CD14-positive monocyte (primary cell): ENCODE measurements around the gene IPO11. TPM values are rescaled to one million over a fixed set of nuclear protein-coding genes. Genes with fewer than 3 reads are reported as not detected.

Experiments used
- DNase-seq, 3 donors: peaks; one replicate each; pipeline ENCODE4 v3.0.0-alpha.2; 2011 to 2022
- H2AFZ ChIP-seq: 2 replicates; pipeline ENCODE4 v1.6.0; 2012; ENCODE audit warnings: mild to moderate bottlenecking, low read depth, low read length, inconsistent platforms; ENCODE audit not compliant: insufficient read depth, poor library complexity, severe bottlenecking
- H3K27ac ChIP-seq, 2 donors: 1 replicate in 1 of 2; 2 replicates in 1 of 2; pipeline ENCODE4 v1.5.1; 2012 to 2013; ENCODE audit warnings: low read length in 2 of 2, control low read depth in 1 of 2, inconsistent platforms in 1 of 2, low read depth in 1 of 2, mild to moderate bottlenecking in 1 of 2
- H3K27me3 ChIP-seq, 2 donors: one replicate each; pipeline versions ENCODE4 v1.6.0 to v1.6.1; 2011 to 2013; ENCODE audit warnings: low read length in 2 of 2; ENCODE audit not compliant: control insufficient read depth in 2 of 2, insufficient read depth in 2 of 2
- H3K36me3 ChIP-seq, 2 donors: replicated peaks in 1 of 2; 1 replicate in 1 of 2; 2 replicates in 1 of 2; pipeline versions ENCODE4 v1.5.1 to v1.6.1; 2012 to 2013; ENCODE audit warnings: low read length in 2 of 2, control low read depth in 1 of 2, inconsistent platforms in 1 of 2, mild to moderate bottlenecking in 1 of 2; ENCODE audit not compliant: insufficient read depth in 2 of 2, control insufficient read depth in 1 of 2
- H3K4me1 ChIP-seq, 2 donors: 1 replicate in 1 of 2; 2 replicates in 1 of 2; pipeline versions ENCODE4 v1.5.1 to v1.6.1; 2012 to 2013; ENCODE audit warnings: low read length in 2 of 2, control low read depth in 1 of 2, inconsistent platforms in 1 of 2, mild to moderate bottlenecking in 1 of 2, moderate library complexity in 1 of 2; ENCODE audit not compliant: insufficient read depth in 2 of 2, control insufficient read depth in 1 of 2
- H3K4me2 ChIP-seq: replicated peaks from 2 replicates; pipeline ENCODE3; 2012; ENCODE audit warnings: low read length, moderate library complexity, mild to moderate bottlenecking; ENCODE audit not compliant: poor library complexity, severe bottlenecking; ENCODE audit errors: extremely low read depth
- H3K4me3 ChIP-seq, 3 experiments: fragments of 200-600 bp in 1 of 3; sonication (generic) in 1 of 3; replicated peaks in 1 of 3; 1 replicate in 2 of 3; 2 replicates in 1 of 3; pipeline ENCODE4 v1.5.1; 2011 to 2013; ENCODE audit warnings: low read length in 3 of 3, mild to moderate bottlenecking in 3 of 3, control low read depth in 2 of 3, low read depth in 2 of 3, inconsistent platforms in 1 of 3, moderate library complexity in 1 of 3
- H3K79me2 ChIP-seq: 2 replicates; pipeline ENCODE4 v1.6.0; 2012; ENCODE audit warnings: mild to moderate bottlenecking, control low read depth, inconsistent platforms, low read length, moderate library complexity; ENCODE audit not compliant: insufficient read depth
- H3K9ac ChIP-seq: 2 replicates; pipeline ENCODE4 v1.6.0; 2017; ENCODE audit warnings: low read length, mild to moderate bottlenecking; ENCODE audit not compliant: insufficient read depth, poor library complexity, severe bottlenecking
- H3K9me3 ChIP-seq, 2 donors: replicated peaks in 1 of 2; 1 replicate in 1 of 2; 2 replicates in 1 of 2; pipeline versions ENCODE4 v1.5.1 to v1.6.1; 2012 to 2013; ENCODE audit warnings: low read length in 2 of 2, control low read depth in 1 of 2; ENCODE audit not compliant: control insufficient read depth in 1 of 2, insufficient read depth in 1 of 2
- H4K20me1 ChIP-seq: 2 replicates; pipeline ENCODE4 v1.6.0; 2012; ENCODE audit warnings: mild to moderate bottlenecking, low read length, control low read depth, moderate library complexity; ENCODE audit not compliant: insufficient read depth
- H3K27ac Mint-ChIP-seq, 7 donors: one replicate each; pipeline ENCODE4 v1.8.0; 2020; ENCODE audit warnings: mild to moderate bottlenecking in 7 of 7, mixed read lengths in 7 of 7, moderate library complexity in 6 of 7, inconsistent platforms in 2 of 7
- H3K27me3 Mint-ChIP-seq, 3 donors: one replicate each; pipeline ENCODE4 v1.8.0; 2021 to 2022; ENCODE audit warnings: low read depth in 3 of 3, mild to moderate bottlenecking in 3 of 3, mixed read lengths in 3 of 3, moderate library complexity in 3 of 3, inconsistent platforms in 1 of 3
- H3K36me3 Mint-ChIP-seq, 2 donors: one replicate each; pipeline ENCODE4 v1.8.0; 2020; ENCODE audit warnings: mixed read lengths in 2 of 2, inconsistent platforms in 1 of 2, mild to moderate bottlenecking in 1 of 2
- H3K4me1 Mint-ChIP-seq: one replicate; pipeline ENCODE4 v1.8.0; 2020; ENCODE audit warnings: mild to moderate bottlenecking, mixed read lengths
- H3K4me3 Mint-ChIP-seq, 2 donors: one replicate each; pipeline ENCODE4 v1.8.0; 2020; ENCODE audit warnings: mild to moderate bottlenecking in 2 of 2, mixed read lengths in 2 of 2, moderate library complexity in 1 of 2
- H3K9me3 Mint-ChIP-seq, 7 donors: one replicate each; pipeline ENCODE4 v1.8.0; 2020 to 2022; ENCODE audit warnings: mixed read lengths in 7 of 7, mild to moderate bottlenecking in 6 of 7, moderate library complexity in 6 of 7, inconsistent platforms in 2 of 7
- WGBS: methylation state at CpG from one replicate; pipeline ENCODE4 v1.1.5; 2013; ENCODE audit warnings: missing lambda C conversion rate; ENCODE audit not compliant: insufficient coverage; 5-methylcytosine and 5-hydroxymethylcytosine counted together
- intact Hi-C, 2 donors: fragments of 100-400 bp; cut with micrococcal nuclease; formaldehyde crosslinking; loops; one replicate each; pipeline versions ENCODE4 v1.15.0 to v1.15.1; 2023
- polyA plus RNA-seq, 3 donors: library from polyadenylated mRNA; depleted of rRNA in 1 of 3; unstranded in 2 of 3; stranded (reverse) in 1 of 3; fragments of 300-500 nt in 2 of 3; fragments of >200 nt in 1 of 3; fragmentation: Illumina TruSeq in 2 of 3; gene quantifications; 1 replicate in 2 of 3; 2 replicates in 1 of 3; pipeline ENCODE4 v1.2.3, GENCODE V29; 2012 to 2021
- TF ChIP-seq, protein P1 (sequence below): fragments of 200-600 bp; IDR thresholded peaks from one replicate; pipeline ENCODE4 v1.8.0; 2022; ENCODE audit warnings: antibody characterized with exemption, mild to moderate bottlenecking

The IPO11 gene
- polyA plus RNA-seq, 3 donors: 4.4 to 5.5 (median 5.3) TPM

DNA sequence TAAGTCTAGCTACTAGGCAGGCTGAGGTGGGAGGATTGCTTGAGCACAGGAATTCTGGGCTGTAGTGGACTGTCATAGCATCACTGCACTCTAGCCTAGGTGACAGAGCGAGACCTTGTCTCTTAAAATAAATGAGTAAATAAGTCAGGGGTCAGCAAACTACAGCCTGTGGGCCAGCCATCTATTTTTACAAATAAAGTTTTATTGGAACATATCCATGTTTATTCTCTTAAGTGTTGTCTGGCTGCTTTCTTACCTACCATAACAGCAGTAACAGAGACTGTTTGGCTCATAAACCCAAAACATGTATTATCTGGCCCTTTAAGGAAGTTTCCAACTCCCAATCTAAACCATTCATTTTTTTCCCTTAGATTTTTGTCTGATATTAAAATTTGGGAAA is 38.5 kb upstream of the IPO11 start:
- no peak overlapping the region for H3K4me3 ChIP-seq

DNA sequence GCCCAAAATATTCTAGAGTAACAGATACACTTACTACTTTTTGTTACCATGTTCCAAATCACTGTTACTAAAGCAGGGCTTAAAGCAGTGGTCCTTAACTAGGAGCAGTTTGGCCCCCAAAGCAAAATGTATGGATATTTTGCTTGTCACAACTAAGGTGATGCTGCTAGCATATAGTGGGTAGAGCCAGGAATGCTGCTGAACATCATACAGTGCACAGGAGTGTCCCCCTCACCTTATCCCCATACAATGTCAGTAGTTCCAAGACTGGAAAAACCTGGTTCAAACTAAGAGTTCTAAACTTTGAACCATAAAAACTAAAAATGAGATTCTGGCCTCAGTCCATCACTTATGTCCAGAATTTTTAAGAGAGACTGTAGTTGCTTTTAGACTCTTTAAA is 36.9 kb upstream of the IPO11 start:
- H3K4me1 Mint-ChIP-seq: no peaks in the 10 kb centered on the region
- intact Hi-C loops: no loop called here
- H3K9me3 ChIP-seq: no peaks in the 10 kb centered on the region
- no peak overlapping the region for H3K27ac ChIP-seq
- H3K36me3 Mint-ChIP-seq: peaks cover 53 to 61% of the 10 kb centered on the region in 2 donors
- H4K20me1 ChIP-seq: no peaks in the 10 kb centered on the region
- no peak for DNase-seq
- no peak overlapping the region for H3K9ac ChIP-seq
- no peaks in the 10 kb centered on the region for H3K4me1 ChIP-seq
- H2AFZ ChIP-seq: no peak overlapping the region
- no peaks in the 10 kb centered on the region for H3K79me2 ChIP-seq
- H3K27me3 ChIP-seq: no peaks in the 10 kb centered on the region
- H3K27ac Mint-ChIP-seq: no peak overlapping the region
- peaks cover 71 to 80% of the 10 kb centered on the region in 2 donors for H3K36me3 ChIP-seq
- TF ChIP-seq, protein P1, sequence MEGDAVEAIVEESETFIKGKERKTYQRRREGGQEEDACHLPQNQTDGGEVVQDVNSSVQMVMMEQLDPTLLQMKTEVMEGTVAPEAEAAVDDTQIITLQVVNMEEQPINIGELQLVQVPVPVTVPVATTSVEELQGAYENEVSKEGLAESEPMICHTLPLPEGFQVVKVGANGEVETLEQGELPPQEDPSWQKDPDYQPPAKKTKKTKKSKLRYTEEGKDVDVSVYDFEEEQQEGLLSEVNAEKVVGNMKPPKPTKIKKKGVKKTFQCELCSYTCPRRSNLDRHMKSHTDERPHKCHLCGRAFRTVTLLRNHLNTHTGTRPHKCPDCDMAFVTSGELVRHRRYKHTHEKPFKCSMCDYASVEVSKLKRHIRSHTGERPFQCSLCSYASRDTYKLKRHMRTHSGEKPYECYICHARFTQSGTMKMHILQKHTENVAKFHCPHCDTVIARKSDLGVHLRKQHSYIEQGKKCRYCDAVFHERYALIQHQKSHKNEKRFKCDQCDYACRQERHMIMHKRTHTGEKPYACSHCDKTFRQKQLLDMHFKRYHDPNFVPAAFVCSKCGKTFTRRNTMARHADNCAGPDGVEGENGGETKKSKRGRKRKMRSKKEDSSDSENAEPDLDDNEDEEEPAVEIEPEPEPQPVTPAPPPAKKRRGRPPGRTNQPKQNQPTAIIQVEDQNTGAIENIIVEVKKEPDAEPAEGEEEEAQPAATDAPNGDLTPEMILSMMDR: no peak
- H3K9me3 Mint-ChIP-seq: no peaks in the 10 kb centered on the region
- no peak overlapping the region for H3K4me3 ChIP-seq
- no peaks in the 10 kb centered on the region for H3K27me3 Mint-ChIP-seq
- H3K4me3 Mint-ChIP-seq: no peak overlapping the region
- H3K4me2 ChIP-seq: no peak overlapping the region

More for the DNA sequence above, 38.5 kb upstream of the IPO11 start:
- H3K79me2 ChIP-seq: no peaks in the 10 kb centered on the region
- DNase-seq: no peak
- no peak overlapping the region for H3K9ac ChIP-seq
- no peaks in the 10 kb centered on the region for H3K27me3 ChIP-seq
- H3K9me3 Mint-ChIP-seq: no peaks in the 10 kb centered on the region
- no peaks in the 10 kb centered on the region for H3K27me3 Mint-ChIP-seq
- H3K27ac ChIP-seq: no peak overlapping the region
- intact Hi-C loops: no loop called here
- TF ChIP-seq, protein P1: no peak
- H3K4me1 Mint-ChIP-seq: no peaks in the 10 kb centered on the region
- WGBS: no CpG with 5 or more reads among the region's 1 CpG
- H3K4me3 Mint-ChIP-seq: no peak overlapping the region
- peaks cover 63 to 65% of the 10 kb centered on the region in 2 donors for H3K36me3 ChIP-seq
- H3K9me3 ChIP-seq: no peaks in the 10 kb centered on the region
- no peak overlapping the region for H2AFZ ChIP-seq
- no peaks in the 10 kb centered on the region for H3K4me1 ChIP-seq
- peaks cover 46 to 53% of the 10 kb centered on the region in 2 donors for H3K36me3 Mint-ChIP-seq
- H3K4me2 ChIP-seq: no peak overlapping the region
- H3K27ac Mint-ChIP-seq: no peak overlapping the region
- no peaks in the 10 kb centered on the region for H4K20me1 ChIP-seq
